ENCODE results near the gene OPHN1. TPM values are rescaled to one million over a fixed set of nuclear protein-coding genes. Genes with fewer than 3 reads are reported as not detected.

OPHN1 gene
- total and polyA plus RNA-seq, 12 donors, result 1.2 to 9.1 (median 5.2) TPM

DNA sequence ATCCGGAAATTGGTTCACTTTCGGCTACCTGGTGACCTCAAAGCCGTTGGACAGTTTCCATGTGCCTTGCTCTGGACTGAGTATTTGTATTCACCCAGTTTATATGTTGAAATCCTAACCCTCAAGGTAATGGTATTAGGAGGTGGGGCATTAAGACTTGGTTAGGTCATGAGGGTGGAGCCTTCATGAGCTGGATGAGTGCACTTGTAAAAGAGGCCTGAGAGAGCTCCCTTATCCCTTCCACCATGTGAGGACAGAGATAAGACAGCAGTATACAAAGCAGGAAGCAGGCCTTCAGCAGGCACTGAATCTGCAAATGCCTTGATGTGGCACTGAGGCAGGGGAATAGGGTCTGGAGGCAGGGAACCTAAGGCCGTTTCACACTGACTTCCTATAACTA lies 5.3 kb upstream of the OPHN1 start:
- Histone ChIP-seq H3K27me3 (peaks cover 4% of the 10 kb centered on the region), H3K4me3 (no peak overlapping the region), H3K4me1 (replicated peaks in 1 of 2) (peaks cover 0 to 4% of the 10 kb centered on the region in 2 donors), H3K27ac (no peak overlapping the region), H3K36me3 (replicated peaks in 1 of 2) (no peaks in the 10 kb centered on the region), H3K9me3 (replicated peaks in 1 of 3) (no peaks in the 10 kb centered on the region)
- TF ChIP-seq, protein P1, sequence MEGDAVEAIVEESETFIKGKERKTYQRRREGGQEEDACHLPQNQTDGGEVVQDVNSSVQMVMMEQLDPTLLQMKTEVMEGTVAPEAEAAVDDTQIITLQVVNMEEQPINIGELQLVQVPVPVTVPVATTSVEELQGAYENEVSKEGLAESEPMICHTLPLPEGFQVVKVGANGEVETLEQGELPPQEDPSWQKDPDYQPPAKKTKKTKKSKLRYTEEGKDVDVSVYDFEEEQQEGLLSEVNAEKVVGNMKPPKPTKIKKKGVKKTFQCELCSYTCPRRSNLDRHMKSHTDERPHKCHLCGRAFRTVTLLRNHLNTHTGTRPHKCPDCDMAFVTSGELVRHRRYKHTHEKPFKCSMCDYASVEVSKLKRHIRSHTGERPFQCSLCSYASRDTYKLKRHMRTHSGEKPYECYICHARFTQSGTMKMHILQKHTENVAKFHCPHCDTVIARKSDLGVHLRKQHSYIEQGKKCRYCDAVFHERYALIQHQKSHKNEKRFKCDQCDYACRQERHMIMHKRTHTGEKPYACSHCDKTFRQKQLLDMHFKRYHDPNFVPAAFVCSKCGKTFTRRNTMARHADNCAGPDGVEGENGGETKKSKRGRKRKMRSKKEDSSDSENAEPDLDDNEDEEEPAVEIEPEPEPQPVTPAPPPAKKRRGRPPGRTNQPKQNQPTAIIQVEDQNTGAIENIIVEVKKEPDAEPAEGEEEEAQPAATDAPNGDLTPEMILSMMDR (IDR thresholded peaks at IDR 0.05), result no peak
- TF ChIP-seq POLR2A (IDR thresholded peaks at IDR 0.05), result no peak
- no peak for DNase-seq
- intact Hi-C loops (cut with DNase I), result no loop called here
- 87 to 94% (median 89%) methylated on average over 3 to 4 of the region's 4 CpGs for WGBS, 4 donors

DNA sequence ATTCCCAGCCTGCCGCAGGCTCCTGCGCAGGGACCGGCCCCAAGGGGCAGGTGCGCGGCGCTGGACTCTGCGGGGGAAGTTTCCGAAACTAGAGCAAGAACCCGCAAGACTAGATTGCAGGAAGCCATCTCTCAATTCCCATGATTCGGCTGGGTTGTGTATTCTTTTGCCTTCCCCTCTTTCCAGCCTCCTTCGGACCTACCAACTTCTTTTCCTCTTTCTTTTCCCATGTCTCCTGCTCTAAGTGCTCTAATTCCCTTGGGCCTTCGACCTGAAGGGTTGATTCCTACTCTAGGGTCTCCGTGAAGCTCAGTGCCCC lies 645 bp upstream of the OPHN1 start:
- no peaks in the 10 kb centered on the region for H3K4me1 ChIP-seq (replicated peaks in 1 of 2)
- TF ChIP-seq POLR2A (IDR thresholded peaks at IDR 0.05), result peak in 1 of 2 donors; percentile 1
- TF ChIP-seq, protein P1 (IDR thresholded peaks at IDR 0.05), result no peak
- H3K4me3 ChIP-seq, result peak overlapping the region in 2 of 4 donors; percentile 51 to 58
- H3K27ac ChIP-seq, result peak overlapping the region in 4 of 5 donors; percentile 52 to 86 (median 72)
- H3K9me3 ChIP-seq (replicated peaks in 1 of 3), result no peaks in the 10 kb centered on the region
- H3K27me3 ChIP-seq, result no peaks in the 10 kb centered on the region
- intact Hi-C loops (cut with DNase I), result no loop called here
- 2 to 41% (median 17%) methylated on average over 4 to 13 of the region's 13 CpGs for WGBS, 4 donors
- DNase-seq, result no peak
- no peaks in the 10 kb centered on the region for H3K36me3 ChIP-seq (replicated peaks in 1 of 2)

DNA sequence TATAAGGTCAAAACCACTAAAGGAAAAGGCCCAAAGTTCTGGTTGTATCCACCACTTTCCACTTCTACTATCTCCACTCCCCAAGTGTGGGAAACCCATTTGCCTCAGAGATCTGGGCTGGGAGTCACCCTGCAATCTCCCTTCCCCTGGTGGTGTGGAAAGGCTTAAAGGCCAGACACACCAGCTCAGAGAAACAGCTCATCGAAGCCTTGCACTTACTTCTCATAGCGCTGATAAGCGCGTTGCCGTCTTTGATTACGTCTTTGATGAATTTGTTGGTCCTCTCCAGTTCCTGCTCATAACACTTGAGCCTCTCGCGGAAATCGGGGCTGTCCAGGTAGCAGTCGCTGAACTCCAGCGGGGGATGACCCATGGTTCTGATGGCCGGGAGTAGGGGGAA lies 647 bp downstream of the OPHN1 start:
- H3K27me3 ChIP-seq, result no peaks in the 10 kb centered on the region
- peak in 2 of 7 donors; percentile 9 to 14 for DNase-seq
- no peaks in the 10 kb centered on the region for H3K9me3 ChIP-seq (replicated peaks in 1 of 3)
- peak overlapping the region in 3 of 4 donors; percentile 49 to 58 (median 51) for H3K4me3 ChIP-seq
- no peak for TF ChIP-seq POLR2A (IDR thresholded peaks at IDR 0.05)
- TF ChIP-seq, protein P1 (IDR thresholded peaks at IDR 0.05), result no peak
- no peaks in the 10 kb centered on the region for H3K4me1 ChIP-seq (replicated peaks in 1 of 2)
- H3K36me3 ChIP-seq (replicated peaks in 1 of 2), result no peaks in the 10 kb centered on the region
- intact Hi-C loops (cut with DNase I), result no loop called here
- 11 to 33% (median 22%) methylated on average over 4 to 12 of the region's 12 CpGs for WGBS, 4 donors
- peak overlapping the region in 2 of 5 donors; percentile 69 to 86 for H3K27ac ChIP-seq

DNA sequence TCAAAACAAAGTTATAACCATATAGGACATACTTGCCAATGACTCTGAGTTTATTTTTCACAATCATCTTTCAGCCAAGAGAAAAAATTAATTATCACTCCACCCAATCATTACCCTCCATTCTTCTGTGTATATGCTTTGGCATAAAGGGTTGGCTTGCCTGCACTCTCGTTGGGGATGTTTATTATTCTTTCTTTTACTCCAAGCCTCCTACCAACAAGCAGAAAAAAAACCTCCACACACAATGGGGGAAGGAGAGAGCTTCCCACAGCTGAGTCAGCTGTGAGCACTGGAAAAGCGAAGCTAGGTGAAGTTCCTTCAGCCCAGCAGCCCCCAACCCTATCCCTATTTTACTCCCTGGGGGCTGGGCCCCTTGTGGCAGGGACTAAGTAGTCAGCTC lies 1.5 kb downstream of the OPHN1 start:
- Histone ChIP-seq H3K4me3 (no peak overlapping the region), H3K4me1 (replicated peaks in 1 of 2) (no peaks in the 10 kb centered on the region), H3K27me3 (no peaks in the 10 kb centered on the region), H3K9me3 (replicated peaks in 1 of 3) (no peaks in the 10 kb centered on the region), H3K36me3 (replicated peaks in 1 of 2) (no peaks in the 10 kb centered on the region), H3K27ac (no peak overlapping the region)
- 42 to 81% (median 63%) methylated on average over 2 of the region's 2 CpGs for WGBS, 4 donors
- no peak for TF ChIP-seq POLR2A (IDR thresholded peaks at IDR 0.05)
- TF ChIP-seq, protein P1 (IDR thresholded peaks at IDR 0.05), result no peak
- no peak for DNase-seq
- intact Hi-C loops (cut with DNase I), result no loop called here

All from adrenal gland (tissue), 12 donors.